GM23248 (cell line): ENCODE data around the gene CENPP. TPM values are rescaled to one million over a fixed set of nuclear protein-coding genes. Genes with fewer than 3 reads are reported as not detected.
A peak's percentile ranks its signal among the peaks of the same experiment; 100 is the strongest.

ENCODE experiments used
- DNase-seq: peaks from one replicate; pipeline ENCODE4 v3.0.0-alpha.2; 2015
- H2AFZ ChIP-seq: fragments of 200-600 bp; sonication (generic); 2 replicates; pipeline ENCODE4 v1.6.1; 2016; ENCODE audit warnings: antibody characterized with exemption
- H3F3A ChIP-seq: fragments of 200-600 bp; sonication (generic); 2 replicates; pipeline ENCODE4 v1.6.1; 2016; ENCODE audit warnings: mild to moderate bottlenecking, antibody characterized with exemption, mixed run types; ENCODE audit not compliant: insufficient read depth
- H3K27ac ChIP-seq: fragments of 200-600 bp; sonication (generic); 2 replicates; pipeline ENCODE4 v1.5.1; 2016; ENCODE audit warnings: mild to moderate bottlenecking
- H3K27me3 ChIP-seq: fragments of 200-600 bp; sonication (generic); replicated peaks from 2 replicates; pipeline ENCODE4 v1.6.1; 2016; ENCODE audit warnings: mild to moderate bottlenecking; ENCODE audit not compliant: insufficient read depth
- H3K36me3 ChIP-seq: fragments of 200-600 bp; sonication (generic); 2 replicates; pipeline ENCODE4 v1.6.1; 2016; ENCODE audit warnings: low read depth, mild to moderate bottlenecking
- H3K4me1 ChIP-seq: fragments of 200-600 bp; sonication (generic); 2 replicates; pipeline ENCODE4 v1.6.1; 2016; ENCODE audit warnings: mild to moderate bottlenecking; ENCODE audit not compliant: insufficient read depth
- H3K4me2 ChIP-seq: fragments of 200-600 bp; sonication (generic); one replicate; pipeline ENCODE4 v1.6.1; 2016; ENCODE audit warnings: mild to moderate bottlenecking; ENCODE audit not compliant: unreplicated experiment
- H3K4me3 ChIP-seq: fragments of 200-600 bp; sonication (generic); 2 replicates; pipeline ENCODE4 v1.5.1; 2016; ENCODE audit warnings: mild to moderate bottlenecking
- H3K79me2 ChIP-seq: fragments of 200-600 bp; sonication (generic); 2 replicates; pipeline ENCODE4 v1.6.1; 2016; ENCODE audit warnings: mild to moderate bottlenecking; ENCODE audit not compliant: insufficient read depth
- H3K9ac ChIP-seq: fragments of 200-600 bp; sonication (generic); 2 replicates; pipeline ENCODE4 v1.6.1; 2016; ENCODE audit warnings: mild to moderate bottlenecking
- H3K9me2 ChIP-seq: fragments of 200-600 bp; sonication (generic); 2 replicates; pipeline ENCODE4 v1.6.1; 2016; ENCODE audit warnings: mixed run types, mild to moderate bottlenecking, moderate library complexity; ENCODE audit not compliant: insufficient read depth
- H3K9me3 ChIP-seq: fragments of 200-600 bp; sonication (generic); one replicate; pipeline ENCODE4 v1.6.1; 2017; ENCODE audit warnings: low read depth
- H4K20me1 ChIP-seq: fragments of 200-600 bp; sonication (generic); 2 replicates; pipeline ENCODE4 v1.6.0; 2016; ENCODE audit not compliant: insufficient read depth
- EZH2 ChIP-seq: fragments of 200-600 bp; sonication (generic); IDR thresholded peaks from 2 replicates; pipeline ENCODE4 v1.6.1; 2018; ENCODE audit warnings: antibody characterized with exemption, mild to moderate bottlenecking; ENCODE audit not compliant: insufficient read depth, poor library complexity, severe bottlenecking
- EZH2phosphoT487 ChIP-seq: fragments of 200-600 bp; sonication (generic); IDR thresholded peaks from 2 replicates; pipeline ENCODE4 v1.6.1; 2018; ENCODE audit warnings: antibody characterized with exemption, moderate library complexity, mild to moderate bottlenecking, low read depth; ENCODE audit not compliant: insufficient read depth
- WGBS, 2 experiments: methylation state at CpG; one replicate each; pipeline ENCODE4 v1.1.6; 2015 to 2017; ENCODE audit warnings: low lambda C conversion rate in 2 of 2, low coverage in 1 of 2; ENCODE audit errors: missing lambda C conversion rate in 2 of 2; 5-methylcytosine and 5-hydroxymethylcytosine counted together
- in situ Hi-C: fragments of 300-500 bp; cut with MboI; formaldehyde crosslinking; loops from 2 replicates; pipeline ENCODE4 v1.15.0; 2020
- polyA plus RNA-seq: library from polyadenylated mRNA; unstranded; fragments of >200 nt; fragmentation: Nextera tagmentation; extraction: Ambion mirVana; gene quantifications from 2 replicates; pipeline ENCODE4 v1.2.1, GENCODE V29; 2016
- total RNA-seq: library from RNA; depleted of rRNA; stranded (reverse); fragments of >200 nt; shearing (Covaris generic); gene quantifications from 2 replicates; pipeline ENCODE4 v1.2.3, GENCODE V29; 2014

The CENPP gene
- total and polyA plus RNA-seq, 2 experiments from 2014 or later = 2.5 to 7.4 TPM

DNA sequence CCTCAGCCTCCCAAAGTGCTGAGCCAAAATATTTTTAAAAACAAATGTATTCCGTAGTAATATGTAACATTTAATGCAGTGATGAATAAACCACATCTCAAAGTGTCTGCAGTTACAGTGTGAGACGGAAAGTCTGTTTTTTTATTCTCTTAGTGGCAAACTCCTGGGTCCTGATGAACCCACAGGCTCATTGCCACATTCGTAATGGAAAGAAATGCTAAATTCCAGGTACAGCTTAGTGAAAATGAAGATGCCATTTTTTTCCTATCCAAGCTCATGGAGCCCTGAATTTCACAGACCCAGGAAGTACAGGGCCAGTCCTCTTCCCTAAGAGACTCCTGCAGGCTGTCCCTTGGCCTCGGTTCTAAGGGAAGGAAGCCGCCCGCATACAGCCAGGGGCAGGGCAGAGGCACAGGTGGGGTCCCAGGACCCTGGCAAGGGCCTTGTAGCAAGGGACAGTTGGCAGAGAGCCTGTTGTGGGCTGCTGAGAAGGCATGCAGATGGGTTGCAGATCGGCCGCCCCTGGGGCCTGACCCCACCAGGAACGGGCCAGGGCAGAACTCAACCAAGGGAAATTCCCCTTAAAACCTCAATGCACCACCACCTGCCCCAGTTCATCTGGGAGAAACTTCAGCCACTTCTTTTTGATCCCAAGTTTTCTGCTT is 308.0 kb downstream of the CENPP start:
- WGBS, 2 experiments = 95% methylated on average over 9 of the region's 9 CpGs
- H3K4me1 ChIP-seq = 0 out of 2 replicates have a peak, but pooled peaks cover 5% of the 10 kb centered on the region
- no peak overlapping the region for H2AFZ ChIP-seq
- no peaks in the 10 kb centered on the region for H3K9me2 ChIP-seq
- no peaks in the 10 kb centered on the region for H3K9me3 ChIP-seq
- H3K27ac ChIP-seq = no peak overlapping the region
- no peak overlapping the region for H3K9ac ChIP-seq
- no peaks in the 10 kb centered on the region for H3K27me3 ChIP-seq
- H4K20me1 ChIP-seq = no peaks in the 10 kb centered on the region
- H3K4me2 ChIP-seq = no peak overlapping the region
- in situ Hi-C loops = loop anchor here (10.0 to 25.0 kb wide), 3 partner anchors 189 to 496 kb away; partner anchors contain the start of genes CENPP and NOL8
- no peak for DNase-seq
- TF ChIP-seq EZH2 = no peak
- no peak for TF ChIP-seq EZH2phosphoT487
- H3K36me3 ChIP-seq = peaks cover 45% of the 10 kb centered on the region
- peaks cover 34% of the 10 kb centered on the region for H3K79me2 ChIP-seq
- no peaks in the 10 kb centered on the region for H3F3A ChIP-seq
- no peak overlapping the region for H3K4me3 ChIP-seq

DNA sequence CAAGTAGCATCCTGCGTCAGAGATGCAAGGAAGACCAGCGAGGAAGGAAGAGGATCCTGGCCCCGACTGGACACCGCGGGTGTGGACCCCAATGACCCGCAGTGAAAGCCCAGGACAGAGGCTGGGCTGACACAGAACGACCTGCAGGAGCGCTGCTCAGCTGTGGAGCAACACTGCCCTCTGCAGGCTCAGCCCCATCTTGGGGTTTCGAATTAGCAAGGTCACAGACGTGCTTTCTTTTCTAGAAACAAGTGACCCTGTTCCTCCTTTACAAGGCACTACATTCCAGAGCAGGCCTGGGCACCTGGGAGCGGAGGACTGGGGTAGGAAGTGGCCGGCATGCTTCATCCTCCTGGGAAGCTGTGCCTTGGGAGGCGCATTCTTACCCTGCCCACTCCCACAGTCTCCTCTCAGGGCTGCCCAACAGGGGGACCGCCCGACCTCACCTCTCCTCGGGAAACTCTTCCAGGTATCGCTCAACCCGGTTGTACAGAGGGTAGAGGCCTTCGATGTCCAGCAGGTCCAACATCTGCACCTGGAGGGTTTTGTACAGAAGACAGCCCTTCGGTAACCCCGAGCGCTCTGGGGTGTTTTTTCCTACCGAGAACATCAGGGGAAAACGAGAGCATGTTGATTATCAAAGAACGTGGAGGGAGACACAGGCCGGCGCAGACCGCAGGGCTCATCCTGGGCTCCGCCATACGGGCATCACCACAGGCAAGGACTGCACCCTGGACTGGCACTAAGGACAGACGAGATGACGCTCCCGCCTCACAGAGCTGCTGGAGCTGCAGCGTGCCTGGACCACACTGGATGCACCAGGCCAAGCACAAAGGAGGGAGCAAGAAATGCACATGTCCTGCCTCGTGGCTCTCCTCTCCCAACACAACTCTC is 309.2 kb downstream of the CENPP start:
- H3K9ac ChIP-seq = no peak overlapping the region
- H3K9me3 ChIP-seq = no peaks in the 10 kb centered on the region
- no peak overlapping the region for H3K27ac ChIP-seq
- in situ Hi-C loops = loop anchor here (10.0 to 25.0 kb wide), 3 partner anchors 190 to 498 kb away; partner anchors contain the start of genes CENPP and NOL8
- H3K79me2 ChIP-seq = peaks cover 23% of the 10 kb centered on the region
- H2AFZ ChIP-seq = no peak overlapping the region
- whole genome bisulfite sequencing, 2 experiments = 55 to 58% methylated on average over 34 to 35 of the region's 35 CpGs
- H3K4me2 ChIP-seq = no peak overlapping the region
- 0 out of 2 replicates have a peak, but pooled peaks cover 6% of the 10 kb centered on the region for H3K4me1 ChIP-seq
- no peak overlapping the region for H3K4me3 ChIP-seq
- H3K9me2 ChIP-seq = no peaks in the 10 kb centered on the region
- TF ChIP-seq EZH2phosphoT487 (no peak), EZH2 (no peak)
- DNase-seq = peak; percentile 79
- H3F3A ChIP-seq = no peaks in the 10 kb centered on the region
- peaks cover 45% of the 10 kb centered on the region for H3K36me3 ChIP-seq
- H3K27me3 ChIP-seq = no peaks in the 10 kb centered on the region
- no peaks in the 10 kb centered on the region for H4K20me1 ChIP-seq

DNA sequence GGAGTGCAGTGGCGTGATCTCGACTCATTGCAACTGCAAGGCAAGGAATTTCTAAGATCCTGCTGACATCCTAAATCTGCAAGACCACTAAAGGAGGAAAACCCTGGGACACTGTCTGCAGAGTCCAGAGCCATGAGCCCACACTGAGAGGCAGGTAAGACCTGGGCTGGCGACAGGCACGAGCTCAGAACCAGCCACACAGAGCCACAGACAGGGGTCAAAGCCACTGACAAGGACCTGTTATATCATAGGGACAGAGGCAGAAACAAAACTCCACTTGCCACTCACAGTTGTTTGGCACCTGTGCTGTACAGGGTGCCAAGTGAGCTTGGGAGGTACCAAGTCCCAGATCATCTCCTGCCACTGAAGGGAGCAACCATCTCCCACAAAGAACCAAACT is 310.0 kb downstream of the CENPP start:
- no peak overlapping the region for H3K4me3 ChIP-seq
- TF ChIP-seq EZH2 = no peak
- no peak for TF ChIP-seq EZH2phosphoT487
- H4K20me1 ChIP-seq = no peaks in the 10 kb centered on the region
- H3K36me3 ChIP-seq = peaks cover 48% of the 10 kb centered on the region
- no peak overlapping the region for H3K4me2 ChIP-seq
- 0 out of 2 replicates have a peak, but pooled peaks cover 6% of the 10 kb centered on the region for H3K4me1 ChIP-seq
- no peak overlapping the region for H2AFZ ChIP-seq
- in situ Hi-C loops = loop anchor here (10.0 to 25.0 kb wide), 3 partner anchors 191 to 498 kb away; partner anchors contain the start of genes CENPP and NOL8
- no peak overlapping the region for H3K27ac ChIP-seq
- no peaks in the 10 kb centered on the region for H3K9me2 ChIP-seq
- no peaks in the 10 kb centered on the region for H3K9me3 ChIP-seq
- DNase-seq = no peak
- WGBS, 2 experiments = 98 to 99% methylated on average over 4 of the region's 4 CpGs
- H3K27me3 ChIP-seq = no peaks in the 10 kb centered on the region
- no peaks in the 10 kb centered on the region for H3F3A ChIP-seq
- H3K9ac ChIP-seq = no peak overlapping the region
- H3K79me2 ChIP-seq = peaks cover 16% of the 10 kb centered on the region

DNA sequence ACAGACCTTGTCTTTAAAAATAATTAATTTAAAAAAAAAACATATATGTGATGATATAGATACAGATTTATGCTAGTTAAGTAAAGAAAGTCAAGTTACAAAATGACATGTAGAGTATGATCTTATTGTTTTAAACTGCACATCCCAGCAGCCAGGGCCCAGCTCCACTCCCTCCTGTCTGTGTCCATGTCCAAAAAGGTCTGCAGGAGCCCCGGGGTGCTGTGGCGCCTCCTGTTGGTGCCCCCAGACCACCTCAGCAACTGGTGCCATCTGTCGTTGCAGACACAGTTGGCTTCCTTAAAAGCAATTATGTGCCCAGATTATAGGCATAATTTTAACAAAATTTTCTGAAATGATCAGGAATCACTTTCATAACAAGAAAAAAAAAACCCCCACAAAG is 310.9 kb downstream of the CENPP start:
- no peak overlapping the region for H2AFZ ChIP-seq
- H3K79me2 ChIP-seq = peaks cover 17% of the 10 kb centered on the region
- WGBS, 2 experiments = 88 to 90% methylated on average over 3 of the region's 3 CpGs
- in situ Hi-C loops = loop anchor here (10.0 to 25.0 kb wide), 3 partner anchors 192 to 499 kb away; partner anchors contain the start of genes CENPP and NOL8
- TF ChIP-seq EZH2 (no peak), EZH2phosphoT487 (no peak)
- no peaks in the 10 kb centered on the region for H3K9me3 ChIP-seq
- no peak overlapping the region for H3K4me3 ChIP-seq
- no peak overlapping the region for H3K27ac ChIP-seq
- DNase-seq = no peak
- no peaks in the 10 kb centered on the region for H3K27me3 ChIP-seq
- no peak overlapping the region for H3K4me2 ChIP-seq
- no peaks in the 10 kb centered on the region for H3F3A ChIP-seq
- H3K36me3 ChIP-seq = peaks cover 51% of the 10 kb centered on the region
- H3K9ac ChIP-seq = no peak overlapping the region
- H3K4me1 ChIP-seq = 0 out of 2 replicates have a peak, but pooled peaks cover 6% of the 10 kb centered on the region
- no peaks in the 10 kb centered on the region for H3K9me2 ChIP-seq
- H4K20me1 ChIP-seq = no peaks in the 10 kb centered on the region
